HG03460 (cell line): ENCODE results near the gene RANBP1.

ENCODE experiments used
- ATAC-seq: cut with Tn5 transposase; IDR thresholded peaks from one replicate; pipeline ENCODE4 v1.9.1; 2021; ENCODE audit not compliant: unreplicated experiment

RANBP1 gene

GRCh38 chr22:20087319-20088262 lies 28.3 kb upstream of the RANBP1 start:
- no peak for ATAC-seq

- no peak for ATAC-seq
Observed at GRCh38 chr22:20088263-20088648, 27.6 kb upstream of the RANBP1 start.

GRCh38 chr22:20089226-20089976 lies 26.5 kb upstream of the RANBP1 start:
- no peak for ATAC-seq

- ATAC-seq = no peak
Observed at GRCh38 chr22:20089977-20090729, 25.8 kb upstream of the RANBP1 start.

- no peak for ATAC-seq
Observed at GRCh38 chr22:20090730-20091240, 25.1 kb upstream of the RANBP1 start.

GRCh38 chr22:20091690-20092476 lies 24.0 kb upstream of the RANBP1 start:
- ATAC-seq = no peak

- no peak for ATAC-seq
Observed at GRCh38 chr22:20092477-20092854, 23.4 kb upstream of the RANBP1 start.

- ATAC-seq = no peak
Observed at GRCh38 chr22:20093418-20094196, 22.3 kb upstream of the RANBP1 start.

GRCh38 chr22:20094197-20094807 lies 21.6 kb upstream of the RANBP1 start:
- no peak for ATAC-seq

- no peak for ATAC-seq
Observed at GRCh38 chr22:20095521-20095920, 20.4 kb upstream of the RANBP1 start.

- no peak for ATAC-seq
Observed at GRCh38 chr22:20096574-20097420, 19.1 kb upstream of the RANBP1 start.

- ATAC-seq = no peak
Observed at GRCh38 chr22:20099099-20099711, 16.7 kb upstream of the RANBP1 start.

- ATAC-seq = no peak
Observed at GRCh38 chr22:20101638-20102037, 14.3 kb upstream of the RANBP1 start.

GRCh38 chr22:20102203-20102780 lies 13.6 kb upstream of the RANBP1 start:
- no peak for ATAC-seq

- ATAC-seq = no peak
Observed at GRCh38 chr22:20105456-20106204, 10.3 kb upstream of the RANBP1 start.

- ATAC-seq = no peak
Observed at GRCh38 chr22:20106205-20106848, 9.6 kb upstream of the RANBP1 start.
